Panc1 (cell line): Measurements from ENCODE around the gene HDGFL1. TPM values are rescaled to one million over a fixed set of nuclear protein-coding genes. Genes with fewer than 3 reads are reported as not detected.

ENCODE experiments used
- ATAC-seq: fragments of 200-7000 bp; cut with Tn5 transposase; 2 replicates; pipeline ENCODE4 v1.9.1; 2020; ENCODE audit warnings: mild to moderate bottlenecking, moderate library complexity
- BruUV-seq: library from RNA; stranded (reverse); fragments of 400-500 nt; replicated peaks from 2 replicates; lab custom pipeline; 2021; lab: Mats Ljungman, UMichigan
- CTCF ChIA-PET: fragments of 300-600 bp; sonication (Branson Sonifier 250); formaldehyde crosslinking; loops from one replicate; lab custom pipeline; 2022; ENCODE audit warnings: antibody characterized with exemption; lab: Charles Lee
- POLR2A ChIA-PET: fragments of 300-600 bp; sonication (Branson Sonifier 250); formaldehyde crosslinking; loops from one replicate; lab custom pipeline; 2022; ENCODE audit warnings: antibody characterized with exemption; lab: Charles Lee
- DNase-seq: peaks from one replicate; pipeline ENCODE4 v3.0.0-alpha.2; 2010; ENCODE audit warnings: low read depth, low spot score
- H3K27ac ChIP-seq: 2 replicates; pipeline ENCODE4 v1.5.1; 2011; ENCODE audit warnings: mild to moderate bottlenecking, low read length, inconsistent platforms
- H3K27me3 ChIP-seq: fragments of 200-500 bp; sonication (Bioruptor generic); 2 replicates; pipeline ENCODE4 v1.6.0; 2014; ENCODE audit warnings: low read length, inconsistent platforms; ENCODE audit not compliant: control insufficient read depth, insufficient read depth
- H3K36me3 ChIP-seq: fragments of 200-500 bp; sonication (Bioruptor generic); 2 replicates; pipeline ENCODE4 v1.5.1; 2014; ENCODE audit warnings: inconsistent platforms, mild to moderate bottlenecking, low read length, moderate library complexity; ENCODE audit not compliant: control insufficient read depth, insufficient read depth
- H3K4me1 ChIP-seq: 2 replicates; pipeline ENCODE4 v1.5.1; 2011; ENCODE audit warnings: inconsistent platforms, mild to moderate bottlenecking, low read length, moderate library complexity; ENCODE audit not compliant: control insufficient read depth, insufficient read depth
- H3K4me3 ChIP-seq, 2 experiments: 2 replicates each; pipeline ENCODE4 v1.5.1; 2011 to 2012; ENCODE audit warnings: low read depth in 2 of 2, low read length in 2 of 2, mild to moderate bottlenecking in 2 of 2, inconsistent platforms in 1 of 2, moderate library complexity in 1 of 2
- H3K9me3 ChIP-seq: fragments of 200-500 bp; sonication (Bioruptor generic); 2 replicates; pipeline ENCODE4 v1.5.1; 2014; ENCODE audit warnings: low read depth, mild to moderate bottlenecking, inconsistent platforms, low read length, moderate library complexity; ENCODE audit not compliant: control insufficient read depth, insufficient read depth
- CTCF ChIP-seq: fragments of 450-650 bp; IDR thresholded peaks from 2 replicates; pipeline ENCODE4 v1.5.1; 2017; ENCODE audit warnings: mild to moderate bottlenecking
- POLR2AphosphoS5 ChIP-seq: IDR thresholded peaks from 2 replicates; pipeline ENCODE4 v1.6.1; 2012; ENCODE audit warnings: mild to moderate bottlenecking, low read depth, low read length, moderate library complexity
- REST ChIP-seq, 2 experiments: IDR thresholded peaks; 2 replicates each; pipeline ENCODE4 v1.6.1; 2011 to 2012; ENCODE audit warnings: low read depth in 2 of 2, control low read depth in 1 of 2, low read length in 1 of 2, mild to moderate bottlenecking in 1 of 2, moderate library complexity in 1 of 2; ENCODE audit not compliant: insufficient read depth in 1 of 2
- SIN3A ChIP-seq: IDR thresholded peaks from 2 replicates; pipeline ENCODE4 v1.6.1; 2012; ENCODE audit warnings: low read depth, mild to moderate bottlenecking, low read length, moderate library complexity, borderline replicate concordance; ENCODE audit not compliant: insufficient read depth
- TCF7L2 ChIP-seq: IDR thresholded peaks from 2 replicates; pipeline ENCODE4 v1.6.1; 2011; ENCODE audit warnings: mild to moderate bottlenecking, low read depth, low read length, inconsistent platforms
- in situ Hi-C: cut with HindIII; loops from 2 replicates; pipeline ENCODE4 v1.10.0; 2016; ENCODE audit warnings: low sequenced_read_pairs, low pct_unique_long_range_greater_than_20kb
- intact Hi-C: fragments of 100-400 bp; cut with micrococcal nuclease; formaldehyde crosslinking; loops from one replicate; pipeline ENCODE4 v1.10.0; 2022; ENCODE audit not compliant: unreplicated experiment
- total RNA-seq: library from RNA; stranded (reverse); gene quantifications from one replicate; pipeline ENCODE4 v1.2.1, GENCODE V29; 2021; ENCODE audit not compliant: unreplicated experiment

The HDGFL1 gene
- total RNA-seq, 1 experiment from 2014 or later = not detected

GRCh38 chr6:22582417-22583205 lies 13.2 kb downstream of the HDGFL1 start:
- intact Hi-C loops (no loop called here), in situ Hi-C loops (no loop called here)
- Histone ChIP-seq H3K4me3 (no peak overlapping the region), H3K9me3 (no peaks in the 10 kb centered on the region), H3K36me3 (no peaks in the 10 kb centered on the region), H3K4me1 (no peaks in the 10 kb centered on the region), H3K27me3 (no peaks in the 10 kb centered on the region), H3K27ac (no peak overlapping the region)
- ChIA-PET POLR2A (no interaction called here), CTCF (no interaction called here)
- no peak for ATAC-seq
- BruUV-seq = no TSS peak
- DNase-seq = no peak
- TF ChIP-seq POLR2AphosphoS5 (no peak), TCF7L2 (no peak)

- ATAC-seq (no peak), DNase-seq (no peak)
- intact Hi-C loops (no loop called here), in situ Hi-C loops (no loop called here)
- no TSS peak for BruUV-seq
- ChIA-PET CTCF (no interaction called here), POLR2A (no interaction called here)
- no peaks in the 10 kb centered on the region for H3K4me1 ChIP-seq
- H3K27ac ChIP-seq = no peak overlapping the region
- no peaks in the 10 kb centered on the region for H3K27me3 ChIP-seq
- TF ChIP-seq POLR2AphosphoS5 (no peak), CTCF (no peak), TCF7L2 (no peak), REST (IDR thresholded peaks at IDR 0.05; ENCODE audit: insufficient read depth in 1 of 2, low read depth in 2 of 2, low read length in 1 of 2) (no peak), SIN3A (no peak)
- H3K9me3 ChIP-seq = no peaks in the 10 kb centered on the region
- H3K4me3 ChIP-seq = no peak overlapping the region
- no peaks in the 10 kb centered on the region for H3K36me3 ChIP-seq
These were observed 13.9 kb downstream of the HDGFL1 start for GRCh38 chr6:22583230-22583629.

- in situ Hi-C loops = no loop called here
- Histone ChIP-seq H3K36me3 (no peaks in the 10 kb centered on the region), H3K27me3 (no peaks in the 10 kb centered on the region), H3K27ac (no peak overlapping the region), H3K9me3 (no peaks in the 10 kb centered on the region), H3K4me1 (no peaks in the 10 kb centered on the region), H3K4me3 (no peak overlapping the region)
- no peak for ATAC-seq
- POLR2A ChIA-PET = no interaction called here
- BruUV-seq = no TSS peak
- CTCF ChIA-PET = no interaction called here
- no peak for TF ChIP-seq TCF7L2
- TF ChIP-seq POLR2AphosphoS5 = no peak
- TF ChIP-seq CTCF = no peak
- no peak for TF ChIP-seq REST (IDR thresholded peaks at IDR 0.05; ENCODE audit: insufficient read depth in 1 of 2, low read depth in 2 of 2, low read length in 1 of 2)
- no peak for TF ChIP-seq SIN3A
- intact Hi-C loops = no loop called here
- DNase-seq = no peak
These were observed 14.6 kb downstream of the HDGFL1 start for GRCh38 chr6:22583927-22584326.
